Hematopoietic multipotent progenitor cell treated with erythropoietin and hydrocortisone succinate and interleukin-3 and kit ligand, for 15 days (in vitro differentiated cells): ENCODE measurements around the gene GCK.
"Not testable (repeated sequence)": the region's sequence is repeated elsewhere in the genome, so short reads cannot be mapped to it uniquely, and the experiment has no call there.

Experiments used
- DNase-seq: peaks from one replicate; pipeline ENCODE4 v3.0.0-alpha.2; 2015; ENCODE audit warnings: low spot score

Gene GCK

GRCh38 chr7:44141221-44141850 lies 47.9 kb downstream of the GCK start, which contains the start of gene MYL7:
Gene MYL7 (minus strand): TSS chr7:44141332. CDS start chr7:44141305, 27 bp downstream.
- no peak for DNase-seq

- no peak for DNase-seq
Observed at GRCh38 chr7:44140341-44140740, 48.9 kb downstream of the GCK start.

GRCh38 chr7:44139311-44140010 lies 49.8 kb downstream of the GCK start:
- no peak for DNase-seq

GRCh38 chr7:44138698-44139097 lies 50.5 kb downstream of the GCK start:
- no peak for DNase-seq

- no peak for DNase-seq
Observed at GRCh38 chr7:44136731-44137130, 52.5 kb downstream of the GCK start.

- DNase-seq: no peak
Observed at GRCh38 chr7:44134943-44135628, 54.2 kb downstream of the GCK start.

GRCh38 chr7:44133295-44133694 lies 55.9 kb downstream of the GCK start:
- no peak for DNase-seq

- DNase-seq: no peak
Observed at GRCh38 chr7:44132039-44132438, 57.2 kb downstream of the GCK start.

GRCh38 chr7:44131173-44132029 lies 57.8 kb downstream of the GCK start:
- no peak for DNase-seq

- DNase-seq: no peak
Observed at GRCh38 chr7:44128721-44129582, 60.3 kb downstream of the GCK start.

GRCh38 chr7:44127161-44127560 lies 62.1 kb downstream of the GCK start:
- DNase-seq: no peak

- DNase-seq: not testable (repeated sequence)
Observed at GRCh38 chr7:44126574-44126973, 62.7 kb downstream of the GCK start.

GRCh38 chr7:44124822-44125202 lies 64.4 kb downstream of the GCK start:
- DNase-seq: no peak

GRCh38 chr7:44123190-44124003 lies 65.8 kb downstream of the GCK start, which contains the start of gene POLD2:
Gene POLD2 (minus strand): TSS chr7:44123548. CDS start chr7:44122053, 1,495 bp downstream.
- DNase-seq: peak; percentile 94

- DNase-seq: no peak
Observed at GRCh38 chr7:44122529-44122928, 66.7 kb downstream of the GCK start.

GRCh38 chr7:44121761-44122420 lies 67.3 kb downstream of the GCK start:
- DNase-seq: no peak

GRCh38 chr7:44120395-44120794 lies 68.8 kb downstream of the GCK start:
- no peak for DNase-seq

GRCh38 chr7:44119829-44120380 lies 69.3 kb downstream of the GCK start:
- no peak for DNase-seq

- DNase-seq: no peak
Observed at GRCh38 chr7:44117801-44118429, 71.3 kb downstream of the GCK start.
